Activated CD8-positive, alpha-beta T cell treated with anti-CD3 and anti-CD28 coated beads for 36 hours (primary cell): Measurements from ENCODE around the gene POLH. TPM values are rescaled to one million over a fixed set of nuclear protein-coding genes. Genes with fewer than 3 reads are reported as not detected.
"Not testable (repeated sequence)": the region's sequence is repeated elsewhere in the genome, so short reads cannot be mapped to it uniquely, and the experiment has no call there.

Source experiments
- ATAC-seq: fragments of 200-7000 bp; cut with Tn5 transposase; one replicate; pipeline ENCODE4 v1.10.0; 2021; ENCODE audit warnings: mild to moderate bottlenecking, moderate library complexity
- CTCF ChIA-PET: fragments of 350-600 bp; sonication (Branson Sonifier 250); formaldehyde crosslinking; loops from one replicate; lab custom pipeline; 2021; ENCODE audit warnings: antibody characterized with exemption; lab: Charles Lee
- POLR2A ChIA-PET: fragments of 350-600 bp; sonication (Branson Sonifier 250); formaldehyde crosslinking; loops from one replicate; lab custom pipeline; 2021; ENCODE audit warnings: antibody characterized with exemption; lab: Charles Lee
- DNase-seq: peaks from one replicate; pipeline ENCODE4 v3.0.0-alpha.2; 2020
- H3K27ac Mint-ChIP-seq: one replicate; pipeline ENCODE4 v1.8.0; 2021; ENCODE audit warnings: mild to moderate bottlenecking, mixed read lengths
- H3K27me3 Mint-ChIP-seq: one replicate; pipeline ENCODE4 v1.8.0; 2021; ENCODE audit warnings: mixed read lengths
- H3K36me3 Mint-ChIP-seq: one replicate; pipeline ENCODE4 v1.8.0; 2021; ENCODE audit warnings: low read depth, mixed read lengths
- H3K4me1 Mint-ChIP-seq: one replicate; pipeline ENCODE4 v1.8.0; 2021; ENCODE audit warnings: low read depth, mixed read lengths
- H3K4me3 Mint-ChIP-seq: one replicate; pipeline ENCODE4 v1.8.0; 2021; ENCODE audit warnings: mild to moderate bottlenecking, moderate library complexity, mixed read lengths
- H3K9me3 Mint-ChIP-seq: one replicate; pipeline ENCODE4 v1.8.0; 2021; ENCODE audit warnings: mixed read lengths
- CTCF ChIP-seq: fragments of 200-600 bp; IDR thresholded peaks from one replicate; pipeline ENCODE4 v1.8.0; 2022; ENCODE audit warnings: antibody characterized with exemption, mild to moderate bottlenecking
- intact Hi-C: fragments of 100-400 bp; cut with micrococcal nuclease; formaldehyde crosslinking; loops from one replicate; pipeline ENCODE4 v1.10.0; 2022
- total RNA-seq, 2 experiments: library from RNA; stranded (reverse); gene quantifications; one replicate each; pipeline ENCODE4 v1.2.3, GENCODE V29; 2021

POLH gene
- total RNA-seq, 2 experiments from 2014 or later: 37.9 to 42.1 TPM

- CTCF ChIA-PET: interaction anchor here (1.2 to 3.0 kb wide), 3 partner anchors 10 to 67 kb away, joined by 3 to 15 read pairs (median 3); partner anchors contain the start of gene MRPS18A
- intact Hi-C loops: no loop called here
- ATAC-seq (no peak), DNase-seq (no peak)
- H3K27me3 Mint-ChIP-seq: no peaks in the 10 kb centered on the region
- H3K9me3 Mint-ChIP-seq: peaks cover 1% of the 10 kb centered on the region
- peaks cover 4% of the 10 kb centered on the region for H3K4me1 Mint-ChIP-seq
- H3K4me3 Mint-ChIP-seq: no peak overlapping the region
- no peaks in the 10 kb centered on the region for H3K36me3 Mint-ChIP-seq
- TF ChIP-seq CTCF: no peak
- H3K27ac Mint-ChIP-seq: no peak overlapping the region
- POLR2A ChIA-PET: no interaction called here
These were observed 81.3 kb downstream of the POLH start for GRCh38 chr6:43657221-43657802.

- CTCF ChIA-PET: interaction anchor here (3.0 kb wide), 1 partner anchor 9 kb away, joined by 15 read pairs; no protein-coding TSS in a partner anchor
- Mint-ChIP-seq H3K36me3 (no peaks in the 10 kb centered on the region), H3K27ac (no peak overlapping the region)
These were observed 82.2 kb downstream of the POLH start for GRCh38 chr6:43658161-43658560.

GRCh38 chr6:43662948-43663347 is 87.0 kb downstream of the POLH start:
- H3K36me3 Mint-ChIP-seq, intact Hi-C loops, ATAC-seq, H3K4me3 Mint-ChIP-seq, H3K27ac Mint-ChIP-seq, H3K27me3 Mint-ChIP-seq, H3K9me3 Mint-ChIP-seq, POLR2A ChIA-PET, DNase-seq: not testable (repeated sequence)
- H3K4me1 Mint-ChIP-seq: peaks cover 19% of the 10 kb centered on the region
- CTCF ChIA-PET: interaction anchor here (1.5 to 1.6 kb wide), 2 partner anchors 110 to 416 kb away, joined by 4 to 5 read pairs; no protein-coding TSS in a partner anchor

More at GRCh38 chr6:43658161-43658560, 82.2 kb downstream of the POLH start:
- DNase-seq: no peak
- H3K9me3 Mint-ChIP-seq: peaks cover 1% of the 10 kb centered on the region
- H3K27me3 Mint-ChIP-seq: no peaks in the 10 kb centered on the region
- POLR2A ChIA-PET: no interaction called here
- intact Hi-C loops: no loop called here
- TF ChIP-seq CTCF: no peak
- ATAC-seq: no peak
- peaks cover 8% of the 10 kb centered on the region for H3K4me1 Mint-ChIP-seq
- no peak overlapping the region for H3K4me3 Mint-ChIP-seq

Other genes with a start within 250 kb of the POLH start
- gene ZNF318, start 206.5 kb upstream of the POLH start, total RNA-seq: 10 to 100 TPM; 13.1 to 13.5 TPM
- gene ABCC10, start 148.6 kb upstream of the POLH start, total RNA-seq: 10 to 100 TPM; 27.2 to 27.5 TPM
- gene DLK2, start 120.6 kb upstream of the POLH start, total RNA-seq: 1 to 10 TPM; 1.0 to 1.1 TPM
- 10 to 100 TPM; 30.2 to 32.9 TPM for gene TJAP1, start 98.6 kb upstream of the POLH start, total RNA-seq
- under 1 TPM; 0.11 to 0.18 TPM for gene LRRC73, start 65.8 kb upstream of the POLH start, total RNA-seq
- 10 to 100 TPM; 32.6 to 33.9 TPM for gene YIPF3, start 59.3 kb upstream of the POLH start, total RNA-seq
- gene POLR1C, start 59.1 kb upstream of the POLH start, total RNA-seq: 10 to 100 TPM; 43.1 to 50.5 TPM
- 10 to 100 TPM; 92.3 to 92.6 TPM for gene XPO5, start 147 bp upstream of the POLH start, total RNA-seq
- 10 to 100 TPM; 46.2 to 55.3 TPM for gene GTPBP2, start 53.1 kb downstream of the POLH start, total RNA-seq
- 10 to 100 TPM; 29.0 to 31.7 TPM for gene MAD2L1BP, start 59.7 kb downstream of the POLH start, total RNA-seq
- gene RSPH9, start 68.9 kb downstream of the POLH start, total RNA-seq: under 1 TPM in 1 of 2 experiments, not detected in 1; 0.11 TPM
- 10 to 100 TPM; 45.4 to 52.9 TPM for gene MRPS18A, start 111.6 kb downstream of the POLH start, total RNA-seq
- gene VEGFA, start 194.0 kb downstream of the POLH start, total RNA-seq: 100 to 1,000 TPM in 1 of 2 experiments, 10 to 100 TPM in 1; 93.7 to 104 TPM